Stimulated activated CD8-positive, alpha-beta memory T cell treated with anti-CD3 and anti-CD28 coated beads, Interleukin-4, amount 100 ng/mL, for 1 hour (primary cell): ENCODE data around the gene HPCA.
"Not testable (repeated sequence)": the region's sequence is repeated elsewhere in the genome, so short reads cannot be mapped to it uniquely, and the experiment has no call there.

Experiments
- DNase-seq, 2 donors: peaks; one replicate each; pipeline ENCODE4 v3.0.0-alpha.2; 2020; ENCODE audit warnings: low read depth in 2 of 2, low spot score in 1 of 2

The HPCA gene

DNA sequence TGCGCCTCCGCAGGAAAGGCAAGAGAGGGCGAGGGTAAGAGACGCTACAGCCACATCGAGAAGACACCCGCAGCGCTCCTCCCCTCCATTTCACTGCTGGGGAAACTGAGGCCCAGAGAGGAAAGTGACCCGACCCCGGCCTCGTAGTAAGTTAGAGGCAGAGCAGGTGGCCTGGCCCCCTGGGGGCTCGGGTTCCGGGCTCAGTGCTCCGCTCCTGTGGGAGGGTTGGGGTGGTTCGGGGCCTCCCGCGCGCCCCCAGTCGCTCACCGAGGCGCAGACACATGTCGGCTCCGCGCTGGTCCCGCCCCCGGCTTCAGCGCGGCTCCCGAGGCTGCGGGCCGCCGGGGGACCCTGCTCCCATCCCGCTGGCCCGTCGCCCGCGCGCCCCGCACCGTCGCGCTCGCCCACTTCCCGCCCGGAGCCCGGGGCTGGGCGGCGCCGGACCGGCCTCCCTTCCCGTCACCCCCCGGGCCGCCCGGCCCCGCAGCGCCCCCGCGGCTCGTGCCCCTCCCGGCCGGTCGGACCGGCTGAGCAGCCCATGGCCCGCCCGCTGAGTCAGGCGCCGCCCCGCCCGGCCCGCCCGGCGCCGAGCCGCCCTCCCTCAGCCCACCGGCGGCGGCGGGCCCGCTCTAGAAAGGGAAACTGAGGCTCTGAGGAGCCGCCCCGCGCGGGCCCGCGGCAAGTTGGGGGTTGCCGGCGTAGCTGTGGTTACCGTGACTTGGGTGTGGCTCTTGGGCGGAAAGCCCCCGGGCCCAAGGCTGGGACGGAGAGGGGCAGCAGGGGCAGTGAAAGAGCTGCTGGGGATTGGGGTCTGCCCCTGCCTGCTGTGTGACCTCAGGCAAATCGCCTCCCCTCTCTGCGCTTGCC, 14.9 kb downstream of the HPCA start, which contains the start of gene TMEM54:
Gene TMEM54 (minus strand): TSS at position 434 of the 867 bp plus-strand sequence. CDS start 151 bp downstream, at position 283.
- no peak for DNase-seq

DNA sequence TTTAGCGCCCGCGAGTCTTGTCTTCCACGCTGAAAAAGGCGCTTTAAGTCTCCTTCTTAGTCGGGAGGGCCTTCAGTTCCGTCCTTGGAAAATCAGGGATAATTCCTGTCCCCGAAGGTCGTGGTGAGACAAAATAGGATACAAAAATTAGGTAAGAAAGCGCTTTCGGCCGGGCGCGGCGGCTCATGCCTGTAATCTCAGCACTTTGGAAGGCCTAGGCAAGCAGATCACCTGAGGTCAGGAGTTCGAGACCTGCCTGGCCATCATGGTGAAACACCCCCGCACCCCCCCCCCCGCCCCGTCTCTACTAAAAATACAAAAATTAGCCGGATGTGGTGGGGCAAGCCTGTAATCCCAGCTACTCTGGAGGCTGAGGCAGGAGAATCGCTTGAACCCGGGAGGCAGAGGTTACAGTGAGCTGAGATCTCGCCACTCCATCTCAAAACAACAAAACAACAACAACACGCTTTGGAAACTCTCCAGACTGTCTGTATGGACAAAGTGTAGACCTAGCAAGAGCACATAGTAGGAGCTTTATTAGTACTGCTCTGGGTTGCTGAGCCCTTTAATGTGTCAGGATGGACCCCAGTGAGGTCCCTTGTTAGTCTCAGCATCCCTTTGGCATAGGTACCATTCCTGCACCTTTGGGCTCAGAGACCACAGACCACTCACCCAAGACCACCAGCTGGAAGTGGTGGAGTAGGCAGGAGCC, 15.7 kb downstream of the HPCA start:
- no peak for DNase-seq

DNA sequence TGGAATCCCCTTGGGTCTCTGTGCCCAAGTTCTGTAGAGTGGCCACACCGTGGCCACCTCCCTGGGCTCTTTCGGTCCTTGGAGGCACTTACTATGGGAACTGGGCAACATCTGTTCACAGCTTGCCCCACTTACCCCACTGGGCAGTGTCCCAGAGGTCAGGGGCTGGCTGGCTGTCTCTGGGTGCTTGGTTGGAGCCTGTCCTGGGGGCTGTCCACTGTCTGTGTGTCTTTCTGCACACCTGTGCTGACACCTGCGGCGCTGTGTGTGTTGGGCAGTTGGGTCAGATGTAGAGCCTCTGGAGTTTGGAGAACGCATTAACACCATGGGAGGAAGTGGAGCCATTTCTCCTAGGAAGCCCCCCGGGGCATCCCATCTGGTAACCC, 16.2 kb downstream of the HPCA start:
- no peak for DNase-seq

DNA sequence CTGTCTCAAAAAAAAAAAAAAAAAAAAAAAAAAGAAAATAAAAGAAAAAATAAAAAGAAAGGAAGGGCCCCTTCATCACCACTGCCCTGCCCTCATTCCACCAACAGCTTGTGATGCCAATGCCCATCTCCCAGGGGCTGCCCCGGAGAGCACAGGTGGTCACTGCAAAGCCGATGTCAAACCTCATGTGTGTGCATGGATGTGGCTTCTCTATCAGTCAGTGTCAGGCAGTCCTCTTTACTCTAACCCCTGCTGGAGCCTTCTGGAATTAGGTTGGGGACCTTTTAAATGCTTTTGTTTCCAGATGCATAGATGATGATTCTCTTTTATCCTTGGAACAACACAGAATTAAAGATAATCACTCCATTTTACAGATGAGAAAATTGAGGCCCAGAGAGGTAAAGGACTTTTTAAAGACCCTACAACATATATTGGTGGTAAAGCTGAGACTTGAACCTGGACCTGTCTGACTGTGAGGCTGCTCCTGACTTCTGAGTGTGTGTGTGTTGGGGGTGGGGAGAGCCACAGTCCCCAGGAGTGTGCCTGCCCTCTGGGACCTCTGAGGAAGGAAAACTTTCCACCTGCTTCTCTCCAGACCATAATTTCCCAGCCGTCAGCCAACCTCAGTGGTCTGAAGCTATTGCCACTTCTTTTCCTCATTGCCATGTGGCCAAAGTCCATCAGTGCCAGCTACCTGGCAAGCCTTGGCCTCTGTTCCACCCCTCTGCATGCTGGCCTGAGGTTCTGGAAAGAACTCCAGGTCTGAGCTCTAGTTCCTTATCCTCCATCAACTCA, 17.9 kb downstream of the HPCA start:
- DNase-seq, result no peak

DNA sequence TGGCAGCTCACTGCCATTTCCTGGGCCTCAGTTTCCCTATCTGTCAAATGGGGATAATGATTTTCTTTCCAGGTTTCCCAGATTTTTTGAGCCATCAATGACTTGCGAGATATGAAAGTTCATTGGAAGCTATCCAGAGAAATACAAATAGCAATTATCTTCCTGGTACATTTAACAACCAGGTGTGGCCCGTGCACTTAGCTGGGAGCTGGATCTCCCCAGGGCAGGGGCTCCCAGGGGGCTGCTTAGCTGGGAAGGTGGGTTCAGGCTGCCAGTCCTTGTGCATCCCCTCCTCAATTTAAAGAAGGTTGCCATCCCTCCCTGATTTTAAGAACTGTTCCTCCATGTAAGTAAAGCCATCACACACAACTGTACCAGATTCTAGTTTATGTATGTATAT, 18.5 kb downstream of the HPCA start:
- no peak for DNase-seq

DNA sequence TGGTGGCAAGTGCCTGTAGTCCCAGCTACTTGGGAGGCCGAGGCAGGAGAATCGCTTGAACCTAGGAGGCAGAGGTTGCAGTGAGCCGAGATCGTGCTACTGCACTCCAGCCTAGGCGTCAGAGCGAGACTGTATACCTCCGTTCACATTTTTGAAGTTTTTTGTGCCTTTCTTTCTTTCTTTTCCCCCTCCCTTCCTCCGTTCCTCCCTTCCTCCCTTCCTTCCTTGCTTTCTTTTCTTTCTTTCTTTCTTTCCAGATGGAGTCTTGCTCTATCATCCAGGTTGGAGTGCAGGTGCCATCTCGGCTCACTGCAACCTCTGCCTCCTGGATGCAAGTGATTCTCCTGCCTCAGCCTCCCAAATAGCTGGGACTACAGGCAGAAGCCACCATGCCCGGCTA, 19.3 kb downstream of the HPCA start:
- DNase-seq, result not testable (repeated sequence)

DNA sequence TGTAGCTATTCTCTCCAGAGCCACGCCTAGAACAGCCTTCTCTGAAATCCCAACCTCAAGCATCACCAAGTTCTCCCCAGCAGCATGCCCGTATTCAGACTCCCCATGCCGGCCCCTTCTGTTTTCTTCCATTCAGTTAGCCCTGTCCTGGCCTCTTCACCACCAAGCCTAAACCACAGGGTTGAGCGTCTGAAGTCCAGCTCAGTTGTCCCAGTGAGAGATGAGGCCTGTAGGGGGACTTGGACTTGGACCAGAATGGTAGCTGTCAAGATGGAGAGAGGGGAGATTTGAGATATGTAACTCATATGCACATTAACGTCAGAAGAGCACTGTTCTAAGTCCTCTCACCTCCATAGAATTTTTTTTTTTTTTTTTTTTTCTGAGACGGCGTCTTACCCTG, 20.4 kb downstream of the HPCA start:
- DNase-seq, result no peak

DNA sequence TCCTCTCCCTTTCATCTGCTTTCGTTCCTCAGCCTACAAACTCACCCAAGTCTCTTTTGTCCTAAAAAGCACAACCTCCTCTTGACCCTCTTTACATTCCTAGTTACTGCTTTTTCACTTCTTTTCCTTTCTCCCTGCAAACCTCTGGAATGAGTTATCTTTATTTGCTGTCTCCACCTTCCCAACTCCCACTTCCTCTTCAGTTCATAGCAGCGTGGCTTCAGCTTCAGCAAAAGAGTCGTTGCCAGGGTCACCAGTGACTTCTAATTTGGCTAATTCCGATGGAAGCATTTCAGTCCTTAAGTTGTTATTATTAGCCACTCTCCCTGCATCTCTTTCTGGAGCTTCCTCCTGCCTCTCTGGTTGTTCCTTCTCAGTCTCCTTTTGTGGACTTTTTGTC, 21.1 kb downstream of the HPCA start:
- no peak for DNase-seq

DNA sequence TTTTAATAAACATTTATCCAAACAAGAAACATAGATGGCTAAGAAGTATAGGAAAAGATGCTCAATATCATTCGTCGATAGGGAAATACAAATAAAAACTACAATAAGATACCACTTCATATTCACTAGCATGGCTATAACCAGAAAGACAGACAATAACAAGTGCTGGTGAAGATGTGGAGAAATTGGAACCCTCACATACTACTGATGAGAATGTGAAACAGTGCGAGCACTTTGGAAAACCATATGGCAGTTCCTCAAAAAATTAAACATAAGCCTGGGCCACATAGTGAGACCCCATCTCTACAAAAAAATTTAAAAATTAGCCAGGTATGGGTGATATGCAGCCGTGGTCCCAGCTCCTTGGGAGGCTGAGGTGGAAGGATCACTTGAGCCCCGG, 24.0 kb downstream of the HPCA start:
- DNase-seq, result no peak

DNA sequence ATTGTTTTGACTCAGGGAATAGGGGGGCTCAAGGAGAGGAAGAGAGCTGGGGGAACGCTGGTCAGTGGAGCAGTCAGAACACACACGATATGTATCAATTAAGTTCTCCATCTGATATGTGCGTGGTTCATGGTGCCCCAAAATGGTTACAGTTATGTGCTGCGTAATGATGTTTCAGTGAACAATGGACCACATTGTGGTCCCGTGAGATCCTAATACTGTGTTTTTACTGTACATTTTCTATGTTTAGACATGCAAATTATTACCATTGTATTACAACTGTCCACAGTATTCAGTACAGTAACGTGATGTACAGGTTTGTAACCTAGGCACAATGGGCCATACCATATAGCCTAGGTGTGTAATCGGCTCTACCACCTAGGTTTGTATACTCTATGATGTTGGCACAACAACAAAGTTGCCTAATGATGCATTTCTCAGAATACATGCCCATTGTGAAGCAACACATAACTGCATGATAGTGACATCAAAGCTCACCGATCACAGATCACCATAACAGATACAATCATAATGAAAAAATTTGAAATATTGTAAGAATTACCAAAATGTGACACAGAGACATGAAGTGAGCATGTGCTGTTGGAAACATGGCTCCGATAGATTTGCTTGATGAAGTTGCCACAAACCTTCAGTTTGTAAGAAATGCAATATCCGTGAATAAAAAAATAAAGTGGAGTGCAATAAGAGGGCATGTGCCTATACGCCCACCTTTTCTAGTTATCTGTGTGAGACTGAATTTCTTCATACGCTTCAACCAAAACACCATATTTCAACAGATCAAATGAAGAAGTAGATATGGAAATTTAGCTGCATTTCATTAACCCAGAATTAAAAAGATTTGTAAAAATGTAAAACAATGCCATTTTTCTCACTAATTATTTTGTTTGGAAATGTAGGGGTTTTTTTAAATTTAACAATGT, 29.7 kb downstream of the HPCA start:
- DNase-seq, result no peak

DNA sequence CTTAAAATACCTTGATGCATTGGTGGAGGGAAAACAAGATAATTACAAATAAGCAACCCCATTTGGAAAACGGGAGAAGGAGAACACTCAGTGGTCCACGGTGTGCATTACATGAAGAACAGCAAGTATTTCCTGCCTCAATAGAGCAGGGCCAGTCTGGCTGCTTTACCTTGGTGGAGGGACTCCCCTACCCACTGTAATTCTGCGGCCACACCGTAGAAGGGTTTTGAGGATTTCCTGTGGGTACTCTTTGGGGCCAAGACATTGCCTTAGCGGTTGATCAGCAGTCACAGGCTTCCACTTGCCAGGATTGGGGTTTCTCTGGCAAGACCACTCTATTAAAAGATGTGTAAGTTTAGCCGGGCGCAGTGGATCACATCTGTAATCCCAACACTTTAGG, 31.2 kb downstream of the HPCA start:
- no peak for DNase-seq

DNA sequence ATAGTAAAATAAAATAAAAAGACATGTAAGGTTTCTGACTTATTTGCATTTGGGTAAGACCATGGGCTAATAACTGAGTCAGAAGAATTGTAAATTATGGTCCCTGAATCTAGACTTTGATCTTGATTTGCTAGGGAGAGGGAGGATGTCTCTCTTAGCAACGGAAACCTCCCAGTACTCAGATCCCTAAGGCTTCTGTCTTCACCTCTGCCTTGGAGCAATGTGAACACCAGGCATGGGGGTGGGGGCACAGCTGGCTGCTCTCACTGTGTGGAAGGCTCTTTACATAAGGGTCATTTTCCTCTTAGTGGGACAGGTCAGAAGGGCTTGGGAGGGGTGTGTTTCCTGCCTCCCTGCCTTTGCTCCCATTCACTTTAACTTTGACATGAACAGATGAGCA, 31.9 kb downstream of the HPCA start:
- DNase-seq, result no peak

DNA sequence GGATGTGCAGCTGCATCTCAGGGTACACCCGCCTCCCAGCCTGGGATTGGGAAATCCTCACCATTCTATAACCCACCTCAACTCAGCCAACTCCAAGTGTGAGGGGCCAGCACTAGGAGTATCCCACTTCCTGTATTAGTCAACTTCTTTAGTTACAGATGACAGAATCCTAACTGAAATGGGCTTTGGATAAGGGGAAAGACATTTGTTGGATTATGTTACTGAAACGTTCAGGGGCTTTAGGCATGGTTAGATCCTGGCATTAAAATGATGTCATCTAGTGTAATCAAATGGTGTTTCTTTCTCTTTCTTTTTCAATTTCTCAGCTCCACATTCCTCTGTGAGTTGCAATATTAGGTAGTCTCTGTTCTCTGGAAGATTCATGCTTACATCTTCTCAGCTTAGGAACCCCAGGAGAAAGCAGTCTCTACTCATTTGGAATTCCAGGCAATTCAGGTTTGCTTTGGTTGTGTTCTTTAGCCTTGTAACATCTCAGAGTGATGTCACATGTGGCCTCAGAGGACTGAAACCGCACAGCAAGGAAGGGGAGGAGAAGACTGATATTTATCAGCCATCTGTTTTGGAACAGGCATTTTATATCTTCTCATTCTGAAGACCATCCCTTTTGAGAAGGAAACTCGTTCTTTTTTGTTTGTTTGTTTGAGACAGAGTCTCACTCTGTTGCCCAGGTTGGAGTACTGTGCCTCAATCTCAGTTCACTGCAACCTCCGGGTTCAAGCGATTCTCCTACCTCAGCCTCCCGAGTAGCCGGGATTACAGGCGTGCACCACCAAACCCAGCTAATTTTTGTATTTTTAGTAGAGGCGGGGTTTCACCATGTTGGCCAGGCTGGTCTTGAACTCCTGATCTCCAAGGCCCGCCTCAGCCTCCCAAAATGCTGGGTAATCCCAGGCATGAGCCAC, 33.8 kb downstream of the HPCA start:
- DNase-seq, result no peak

DNA sequence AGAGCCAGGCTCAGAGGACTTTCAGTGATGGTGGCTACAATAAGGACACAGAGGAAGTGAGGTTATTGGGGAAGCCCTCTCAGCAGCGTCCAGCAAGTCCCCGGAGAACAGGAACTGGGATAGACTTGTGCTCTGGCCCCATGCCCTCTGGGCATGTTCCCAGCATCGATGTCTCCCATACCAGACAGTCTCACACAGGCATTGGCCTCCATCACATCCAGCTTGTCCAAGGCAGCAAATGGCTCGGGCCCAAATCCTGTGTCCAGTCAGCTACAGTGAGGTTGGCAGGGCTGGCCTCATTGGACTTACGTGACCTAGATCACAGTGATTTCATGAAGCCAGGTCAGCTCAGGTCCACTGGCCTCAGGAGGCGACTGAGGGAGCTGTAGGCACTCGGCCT, 34.5 kb downstream of the HPCA start:
- DNase-seq, result no peak

DNA sequence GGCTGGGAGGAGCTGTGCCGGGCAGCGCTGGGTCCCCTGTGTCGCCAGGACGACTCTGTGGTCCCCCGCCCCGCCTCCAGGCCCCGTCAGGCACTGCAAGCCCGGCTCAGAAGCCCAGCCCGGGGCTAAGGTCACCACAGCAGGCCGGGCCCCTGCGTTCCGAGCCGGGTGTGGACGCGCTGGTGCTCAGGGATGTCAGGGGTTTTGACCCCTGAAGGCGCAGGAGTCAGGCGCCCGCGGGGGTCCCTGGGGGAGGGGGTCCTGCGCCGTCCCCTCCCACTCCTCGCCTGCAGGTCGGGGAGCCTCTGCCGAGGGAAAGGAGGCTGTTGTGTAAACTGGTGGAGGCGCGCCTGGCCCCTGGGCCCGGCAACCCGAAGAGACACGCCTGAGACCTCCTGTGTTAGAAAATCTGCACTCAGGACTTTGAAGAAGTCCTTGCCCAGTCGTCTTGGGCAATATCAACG, 38.6 kb downstream of the HPCA start:
- DNase-seq, result no peak

DNA sequence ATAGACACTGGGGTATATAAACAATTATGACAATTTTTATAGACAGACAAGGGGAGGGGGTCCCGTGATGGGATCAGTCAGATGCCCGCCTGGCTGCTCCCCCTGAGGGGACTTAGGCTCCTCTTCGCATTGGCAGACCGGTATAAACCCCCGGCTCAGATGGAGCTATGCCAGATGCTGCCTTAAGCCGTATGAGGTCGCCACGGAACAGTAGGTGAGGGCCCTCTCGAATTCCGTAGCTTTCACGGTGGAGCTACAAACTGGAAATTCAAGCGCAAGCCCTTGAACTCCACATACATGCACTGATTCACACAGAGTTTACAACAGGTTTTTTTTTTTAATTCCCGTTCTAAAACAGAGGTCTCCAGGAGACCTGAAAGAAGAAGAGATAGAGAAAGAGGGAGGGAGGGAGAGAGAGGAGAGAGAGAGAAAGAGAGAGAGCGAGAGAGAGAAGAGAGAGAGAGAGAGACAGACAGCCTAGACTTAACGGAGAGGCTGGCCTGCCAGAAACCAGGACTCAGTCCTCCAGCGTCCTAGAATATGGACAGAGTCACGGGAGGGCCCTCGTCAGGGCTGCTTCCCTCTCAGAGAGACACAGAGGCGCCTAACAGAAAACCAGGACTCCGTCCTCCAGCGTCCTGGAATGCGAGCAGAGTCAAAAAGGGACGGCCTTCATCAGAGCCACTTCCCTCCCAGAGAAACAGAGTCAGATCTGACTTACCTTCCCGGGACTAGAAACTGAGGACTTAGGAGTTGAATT, 39.3 kb downstream of the HPCA start:
- DNase-seq, result no peak

DNA sequence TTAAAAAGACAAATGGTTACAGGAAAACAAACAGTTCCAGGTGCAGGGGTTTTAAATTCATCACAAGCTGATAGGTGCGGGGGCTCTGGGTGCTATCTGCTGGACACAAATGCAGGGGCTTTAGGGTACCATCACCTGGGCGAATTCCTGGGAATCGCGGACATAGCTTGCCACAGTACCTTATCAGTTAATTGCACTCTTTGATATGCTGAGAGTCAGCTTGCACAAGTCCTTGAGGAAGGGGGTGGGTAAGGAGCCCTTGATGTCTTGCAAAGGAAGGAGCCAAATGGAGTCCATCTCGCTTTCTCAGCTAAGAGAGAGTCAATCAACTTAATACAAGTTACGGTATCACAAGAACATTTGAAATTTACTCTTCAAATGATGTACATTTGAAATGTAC, 40.3 kb downstream of the HPCA start:
- DNase-seq, result no peak

DNA sequence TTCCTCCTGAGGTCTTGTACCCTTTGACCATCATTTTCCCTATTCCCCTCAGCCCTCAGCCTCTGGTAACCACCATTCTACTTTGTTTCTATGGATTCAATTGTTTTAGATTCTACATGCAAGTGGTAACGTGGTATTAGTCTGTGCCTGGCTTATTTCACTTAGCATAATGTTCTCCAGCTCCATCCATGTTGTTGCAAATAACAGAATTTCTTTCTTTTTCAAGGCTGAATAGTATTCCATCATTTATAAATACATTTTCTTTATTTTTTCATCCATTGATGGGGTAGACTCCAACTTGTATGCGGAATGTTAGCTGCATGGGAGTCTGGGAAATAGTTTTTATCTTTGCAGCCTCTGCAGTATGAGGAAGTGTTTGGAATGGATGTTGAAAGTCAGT, 41.1 kb downstream of the HPCA start:
- no peak for DNase-seq

DNA sequence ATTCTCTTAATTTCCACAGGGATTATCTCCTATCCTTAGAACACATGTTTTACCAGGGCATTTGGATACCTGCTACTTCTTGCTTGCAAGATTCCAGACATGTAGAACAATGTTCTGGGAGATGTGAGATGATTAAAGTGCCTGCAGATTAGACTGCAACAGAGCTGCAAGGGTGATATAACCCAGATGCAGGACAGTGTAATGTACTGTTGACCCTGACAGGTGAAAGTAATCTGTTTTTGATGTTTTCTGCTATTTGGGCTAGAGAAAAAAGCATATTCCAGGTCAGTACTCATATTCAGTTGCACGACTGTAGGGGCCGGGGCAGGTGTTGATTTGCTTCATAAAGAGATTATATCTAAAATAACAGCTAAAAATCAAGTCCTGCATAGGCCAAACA, 42.0 kb downstream of the HPCA start:
- no peak for DNase-seq
